HEK293T (cell line): ENCODE results near the gene SIK3.

ENCODE experiments used
- CTCF ChIA-PET: fragments of 350-600 bp; formaldehyde crosslinking; extraction: SDS; loops from one replicate; lab custom pipeline; 2021; ENCODE audit warnings: antibody characterized with exemption, inconsistent platforms; lab: Yijun Ruan, JAX
- POLR2A ChIA-PET: fragments of 350-600 bp; formaldehyde crosslinking; extraction: SDS; loops from one replicate; lab custom pipeline; 2020; ENCODE audit warnings: antibody characterized with exemption, inconsistent platforms; lab: Yijun Ruan, JAX
- DNase-seq: peaks from one replicate; pipeline ENCODE4 v3.0.0; 2012; ENCODE audit warnings: mixed read lengths; ENCODE audit errors: extremely low spot score
- ARNT ChIP-seq: fragments of 450-650 bp; IDR thresholded peaks from 2 replicates; pipeline ENCODE4 v1.6.1; 2017; ENCODE audit warnings: mild to moderate bottlenecking
- BHLHE40 ChIP-seq: fragments of 450-650 bp; IDR thresholded peaks from 2 replicates; pipeline ENCODE4 v1.6.1; 2016; ENCODE audit warnings: mild to moderate bottlenecking, moderate library complexity, borderline replicate concordance
- CTBP1 ChIP-seq: fragments of 450-650 bp; IDR thresholded peaks from 2 replicates; pipeline ENCODE4 v1.6.1; 2016; ENCODE audit warnings: borderline replicate concordance
- ELF4 ChIP-seq: fragments of 450-650 bp; IDR thresholded peaks from 2 replicates; pipeline ENCODE4 v1.6.1; 2017; ENCODE audit warnings: antibody characterized with exemption
- FOXA1 ChIP-seq: fragments of 450-650 bp; IDR thresholded peaks from 2 replicates; pipeline ENCODE4 v1.6.1; 2016; ENCODE audit warnings: mild to moderate bottlenecking
- FOXK2 ChIP-seq: fragments of 450-650 bp; IDR thresholded peaks from 2 replicates; pipeline ENCODE4 v1.6.1; 2016; ENCODE audit warnings: mild to moderate bottlenecking
- FOXM1 ChIP-seq: fragments of 450-650 bp; IDR thresholded peaks from 2 replicates; pipeline ENCODE4 v1.6.1; 2017; ENCODE audit warnings: mild to moderate bottlenecking, borderline replicate concordance
- HDGF ChIP-seq: fragments of 450-650 bp; IDR thresholded peaks from 2 replicates; pipeline ENCODE4 v1.6.1; 2017; ENCODE audit warnings: antibody characterized with exemption, borderline replicate concordance
- L3MBTL2 ChIP-seq: fragments of 450-650 bp; conservative IDR thresholded peaks from 2 replicates; pipeline ENCODE4 v1.6.1; 2016; ENCODE audit warnings: mild to moderate bottlenecking
- LEF1 ChIP-seq: fragments of 450-650 bp; IDR thresholded peaks from 2 replicates; pipeline ENCODE4 v1.6.1; 2017; ENCODE audit warnings: mild to moderate bottlenecking, borderline replicate concordance
- NFRKB ChIP-seq: fragments of 450-650 bp; IDR thresholded peaks from 2 replicates; pipeline ENCODE4 v1.6.1; 2016; ENCODE audit warnings: mild to moderate bottlenecking, moderate library complexity
- SP1 ChIP-seq: fragments of 450-650 bp; IDR thresholded peaks from 2 replicates; pipeline ENCODE4 v1.6.1; 2017
- SUZ12 ChIP-seq: fragments of 450-650 bp; IDR thresholded peaks from 2 replicates; pipeline ENCODE4 v1.6.1; 2016; ENCODE audit warnings: mild to moderate bottlenecking
- TARDBP ChIP-seq: fragments of 450-650 bp; IDR thresholded peaks from 2 replicates; pipeline ENCODE4 v1.6.1; 2016
- ZNF384 ChIP-seq: fragments of 450-650 bp; IDR thresholded peaks from 2 replicates; pipeline ENCODE4 v1.6.1; 2016
- TF ChIP-seq, protein P1 (sequence below): fragments of 450-650 bp; IDR thresholded peaks from 2 replicates; pipeline ENCODE4 v1.6.1; 2016

Gene SIK3

DNA sequence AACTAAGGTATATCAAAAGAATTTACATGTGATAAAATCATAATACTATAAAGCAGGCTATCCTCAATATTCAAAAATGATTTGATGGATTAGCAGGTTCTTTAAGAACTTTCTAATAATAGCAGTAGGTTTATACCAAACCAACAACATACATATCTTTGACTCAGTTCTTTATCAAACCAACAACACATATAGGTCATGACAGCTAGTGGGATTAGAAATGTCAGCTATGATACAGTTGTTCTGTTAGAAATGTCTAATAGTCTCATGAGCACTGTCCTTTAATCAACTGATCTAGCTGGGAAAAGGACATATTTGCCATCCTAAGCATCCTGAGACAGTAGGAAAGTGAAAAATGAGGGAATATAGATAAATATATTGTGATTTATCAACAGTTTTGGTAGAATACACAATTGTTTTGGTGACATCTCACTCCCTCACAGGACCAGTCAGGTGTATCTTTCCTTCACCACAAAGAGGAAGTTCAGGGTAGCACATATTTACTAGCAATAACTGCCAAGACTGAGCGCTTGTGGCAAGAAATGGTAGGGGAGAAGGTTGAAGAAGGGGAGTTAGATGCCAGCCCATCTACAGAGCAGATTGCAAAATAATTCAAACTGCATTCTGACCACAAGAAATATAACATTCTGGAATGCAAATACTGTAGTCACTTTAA, 170.0 kb downstream of the SIK3 start:
- no peak for DNase-seq
- TF ChIP-seq ARNT (no peak), ELF4 (no peak), CTBP1 (no peak), NFRKB (no peak), L3MBTL2 (no peak), FOXA1 (no peak), SP1 (no peak), SUZ12 (no peak), TARDBP (no peak), ZNF384 (no peak), FOXK2 (no peak), LEF1 (no peak), FOXM1 (no peak)
- TF ChIP-seq, protein P1, sequence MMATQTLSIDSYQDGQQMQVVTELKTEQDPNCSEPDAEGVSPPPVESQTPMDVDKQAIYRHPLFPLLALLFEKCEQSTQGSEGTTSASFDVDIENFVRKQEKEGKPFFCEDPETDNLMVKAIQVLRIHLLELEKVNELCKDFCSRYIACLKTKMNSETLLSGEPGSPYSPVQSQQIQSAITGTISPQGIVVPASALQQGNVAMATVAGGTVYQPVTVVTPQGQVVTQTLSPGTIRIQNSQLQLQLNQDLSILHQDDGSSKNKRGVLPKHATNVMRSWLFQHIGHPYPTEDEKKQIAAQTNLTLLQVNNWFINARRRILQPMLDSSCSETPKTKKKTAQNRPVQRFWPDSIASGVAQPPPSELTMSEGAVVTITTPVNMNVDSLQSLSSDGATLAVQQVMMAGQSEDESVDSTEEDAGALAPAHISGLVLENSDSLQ = no peak
- ChIA-PET CTCF (interaction anchor here (0.5 kb wide), 1 partner anchor 296 kb away, joined by 3 read pairs; no protein-coding TSS in a partner anchor), POLR2A (no interaction called here)

DNA sequence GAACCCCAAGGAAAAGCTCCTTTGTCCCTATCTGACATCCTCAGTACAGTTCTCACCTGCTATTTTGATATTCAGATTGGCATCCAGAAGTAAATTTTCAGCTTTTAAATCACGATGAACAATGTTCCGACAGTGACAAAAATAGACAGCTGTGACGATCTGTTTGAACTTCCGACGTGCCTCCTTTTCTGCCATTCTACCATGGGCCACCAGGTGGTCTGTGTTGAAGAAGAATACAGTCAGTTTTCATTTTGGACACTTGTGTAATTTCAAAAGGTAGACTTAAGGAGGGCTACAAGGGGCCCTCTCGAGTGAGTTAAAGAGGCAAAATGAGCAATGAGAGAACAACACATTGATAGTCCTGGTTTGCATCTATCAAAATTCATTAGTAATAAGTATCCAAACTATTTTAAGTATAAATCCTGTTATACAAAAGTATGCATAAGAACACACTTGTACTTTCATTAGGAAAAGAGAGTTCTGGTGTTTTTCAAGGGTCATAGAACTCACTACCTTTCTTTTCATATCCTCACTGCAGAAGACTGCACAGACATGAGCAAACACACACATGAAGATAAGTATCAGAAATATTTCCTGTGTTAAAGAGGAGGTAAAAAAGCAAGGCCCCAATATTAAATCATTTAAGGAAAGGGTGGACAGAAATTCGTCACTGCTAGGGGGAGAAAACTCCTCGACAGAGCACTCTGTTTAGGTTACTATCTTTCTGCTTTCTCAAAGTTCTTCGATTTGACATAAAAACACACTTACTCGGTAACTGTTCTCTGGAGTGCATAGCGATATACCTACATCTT, 170.9 kb downstream of the SIK3 start:
- CTCF ChIA-PET = interaction anchor here (0.6 to 1.0 kb wide), 4 partner anchors 10 to 42 kb away, joined by 3 to 4 read pairs (median 3); no protein-coding TSS in a partner anchor
- POLR2A ChIA-PET = no interaction called here
- peak; percentile 31 for DNase-seq
- TF ChIP-seq ZNF384 (no peak), CTBP1 (no peak)

DNA sequence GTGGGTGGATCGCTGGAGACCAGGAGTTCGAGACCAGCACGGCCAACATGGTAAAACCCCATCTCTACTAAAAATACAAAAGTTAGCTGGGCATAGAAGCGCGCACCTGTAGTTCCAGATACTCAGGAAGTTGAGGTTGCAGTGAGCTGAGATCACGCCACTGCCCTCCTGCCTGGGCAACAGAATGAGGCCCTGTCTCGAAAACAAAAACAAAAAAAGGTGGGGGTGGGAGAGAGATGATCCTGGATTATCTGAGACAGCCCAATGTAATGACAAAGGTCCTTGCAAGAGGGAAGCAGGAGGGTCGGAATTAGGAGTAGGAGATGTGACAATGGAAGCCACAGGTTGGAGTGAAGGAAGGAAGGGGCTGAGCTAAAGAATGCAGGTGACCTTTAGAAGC, 173.2 kb downstream of the SIK3 start:
- TF ChIP-seq FOXA1 = no peak
- no peak for TF ChIP-seq NFRKB
- no peak for TF ChIP-seq FOXK2
- no peak for TF ChIP-seq L3MBTL2
- TF ChIP-seq HDGF = no peak
- no peak for TF ChIP-seq BHLHE40
- TF ChIP-seq CTBP1 = no peak
- no peak for DNase-seq
- ChIA-PET CTCF (interaction anchor here (0.7 kb wide), 1 partner anchor 13 kb away, joined by 5 read pairs; no protein-coding TSS in a partner anchor), POLR2A (no interaction called here)

DNA sequence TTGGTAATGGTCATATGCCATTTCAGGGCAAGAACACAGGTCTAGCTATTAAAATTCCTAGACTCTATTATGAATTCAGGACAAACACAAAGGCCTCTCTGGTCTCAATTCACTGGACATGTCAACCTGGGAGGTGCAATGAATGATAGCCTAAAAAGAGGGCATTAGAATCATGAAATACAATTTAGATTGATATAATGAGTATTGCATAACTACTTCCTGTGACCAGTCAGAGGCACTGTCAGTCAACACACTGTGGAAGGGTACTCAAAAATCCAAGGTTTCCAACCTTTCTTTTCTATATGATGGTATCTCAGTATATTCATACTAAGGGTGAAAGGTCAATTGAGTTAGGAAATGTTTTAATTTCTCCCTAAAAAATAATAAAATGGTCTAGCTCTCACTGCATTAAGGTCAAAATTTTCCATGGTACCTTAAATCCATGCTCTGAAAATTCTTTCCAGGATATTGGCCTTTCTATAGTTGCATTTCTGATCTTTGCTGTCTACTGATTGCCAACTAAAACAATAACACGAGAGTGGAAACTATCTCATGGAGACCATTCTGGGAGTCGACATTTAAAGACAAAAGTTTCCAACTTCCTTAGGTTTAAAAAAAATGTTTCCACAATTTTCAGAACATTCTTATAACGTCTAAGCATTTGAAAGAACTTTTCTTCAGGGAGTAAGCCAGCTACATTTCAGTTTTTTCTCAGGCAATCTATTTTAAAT, 179.1 kb downstream of the SIK3 start:
- TF ChIP-seq TARDBP (no peak), FOXM1 (no peak), ELF4 (no peak), CTBP1 (no peak), NFRKB (no peak), HDGF (no peak), FOXA1 (no peak), BHLHE40 (no peak), ARNT (no peak), SUZ12 (no peak), LEF1 (no peak), FOXK2 (no peak), ZNF384 (no peak)
- TF ChIP-seq, protein P1 = no peak
- ChIA-PET CTCF (interaction anchor here (0.6 kb wide), 2 partner anchors 78 to 83 kb away, joined by 3 to 4 read pairs; no protein-coding TSS in a partner anchor), POLR2A (no interaction called here)
- DNase-seq = no peak

DNA sequence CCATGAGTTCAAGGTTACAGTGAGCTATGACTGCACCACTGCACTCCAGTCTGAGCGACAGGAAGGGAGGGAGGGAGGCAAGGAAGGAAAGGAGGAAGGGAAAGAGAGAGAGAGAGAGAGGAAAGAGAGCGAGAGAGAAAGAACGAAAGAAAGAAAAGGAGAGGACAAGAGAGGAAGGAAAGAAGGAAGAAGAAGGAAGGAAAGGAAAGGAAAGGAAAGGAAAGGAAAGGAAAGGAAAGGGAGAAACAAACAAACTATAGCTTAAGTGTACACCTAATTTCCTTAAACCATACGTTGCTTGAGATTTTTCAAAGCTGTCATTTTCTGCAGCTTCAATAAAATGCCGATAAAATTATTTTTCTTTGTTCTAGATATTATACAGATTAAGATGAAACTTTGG, 180.6 kb downstream of the SIK3 start:
- DNase-seq = no peak
- TF ChIP-seq L3MBTL2 (no peak), ARNT (no peak), FOXK2 (no peak), SUZ12 (no peak), HDGF (no peak), CTBP1 (no peak), NFRKB (no peak), BHLHE40 (no peak), ZNF384 (no peak), LEF1 (no peak), FOXM1 (no peak)
- ChIA-PET POLR2A (no interaction called here), CTCF (no interaction called here)

DNA sequence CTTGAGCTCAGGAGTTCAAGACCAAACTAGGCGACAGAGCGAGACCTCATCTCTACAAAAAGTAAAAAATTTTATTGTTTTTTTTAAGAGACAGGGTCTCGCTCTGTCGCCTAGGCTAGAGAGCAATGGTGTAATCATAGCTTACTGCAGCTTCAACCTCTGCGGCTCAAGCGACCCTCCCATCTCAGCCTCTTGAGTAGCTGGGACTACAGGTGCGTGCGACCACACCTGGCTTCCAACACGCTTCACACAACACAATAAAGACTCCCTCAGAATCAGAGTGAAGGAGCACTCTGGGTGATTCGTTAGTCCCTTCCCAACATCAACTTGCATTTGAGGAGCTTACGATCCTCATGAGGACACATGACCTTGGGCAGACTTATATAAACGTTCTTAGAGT, 181.3 kb downstream of the SIK3 start:
- POLR2A ChIA-PET = no interaction called here
- TF ChIP-seq SP1 (no peak), SUZ12 (no peak), FOXM1 (no peak), FOXA1 (no peak), NFRKB (no peak), ARNT (no peak), LEF1 (no peak), FOXK2 (no peak), L3MBTL2 (no peak), BHLHE40 (no peak), TARDBP (no peak), ZNF384 (no peak), CTBP1 (no peak), ELF4 (no peak), HDGF (no peak)
- TF ChIP-seq, protein P1 = no peak
- CTCF ChIA-PET = interaction anchor here (0.9 kb wide), 1 partner anchor 10 kb away, joined by 3 read pairs; no protein-coding TSS in a partner anchor

More for the DNA sequence above, 181.3 kb downstream of the SIK3 start:
- no peak for DNase-seq
